GM12878 (cell line): Measurements from ENCODE around the gene KIF2A. TPM values are rescaled to one million over a fixed set of nuclear protein-coding genes. Genes with fewer than 3 reads are reported as not detected.

Experiments used
- ATAC-seq: fragments of 200-7000 bp; cut with Tn5 transposase; 3 replicates; pipeline ENCODE4 v1.9.1; 2020; ENCODE audit warnings: mild to moderate bottlenecking, moderate library complexity
- BruUV-seq: library from RNA; stranded (reverse); fragments of 400-500 nt; replicated peaks from 2 replicates; lab custom pipeline; 2021; lab: Mats Ljungman, UMichigan
- CTCF ChIA-PET: fragments of 300-600 bp; sonication (Branson Sonifier 250); formaldehyde crosslinking; extraction: SDS; loops from one replicate; lab custom pipeline; 2021; ENCODE audit warnings: inconsistent platforms; lab: Yijun Ruan, JAX
- POLR2A ChIA-PET: fragments of 350-600 bp; formaldehyde crosslinking; extraction: SDS; loops from one replicate; lab custom pipeline; 2021; ENCODE audit warnings: inconsistent platforms; lab: Charles Lee
- RAD21 ChIA-PET: fragments of 300-600 bp; sonication (Branson Sonifier 250); formaldehyde crosslinking; loops from one replicate; lab custom pipeline; 2023; ENCODE audit warnings: antibody characterized with exemption; ENCODE audit not compliant: unreplicated experiment; lab: Charles Lee
- SMC1A ChIA-PET: fragments of 300-600 bp; sonication (Branson Sonifier 250); formaldehyde crosslinking; loops from one replicate; lab custom pipeline; 2023; ENCODE audit not compliant: unreplicated experiment, uncharacterized antibody; lab: Charles Lee
- DNase-seq: peaks from one replicate; pipeline ENCODE4 v3.0.0-alpha.2; 2011; ENCODE audit warnings: low read depth, low spot score
- FAIRE-seq: peaks from 3 replicates; lab custom pipeline; 2011; peaks lifted over from hg19 to GRCh38; lab: Jason Lieb, UNC
- H2AFZ ChIP-seq: 2 replicates; pipeline ENCODE4 v1.6.0; 2011; ENCODE audit warnings: low read depth, low read length, control low read depth; ENCODE audit not compliant: control insufficient read depth
- H3K27ac ChIP-seq: 2 replicates; pipeline ENCODE4 v1.5.1; 2011; ENCODE audit warnings: control low read depth; ENCODE audit not compliant: control insufficient read depth, insufficient read depth
- H3K27me3 ChIP-seq, 2 experiments: replicated peaks in 1 of 2; 2 replicates each; pipeline versions ENCODE4 v1.6.0 to v1.6.1; 2011; ENCODE audit warnings: low read length in 1 of 2; ENCODE audit not compliant: control insufficient read depth in 2 of 2, insufficient read depth in 2 of 2
- H3K36me3 ChIP-seq, 2 experiments: 2 replicates each; pipeline ENCODE4 v1.5.1; 2011; ENCODE audit warnings: low read length in 1 of 2; ENCODE audit not compliant: control insufficient read depth in 2 of 2, insufficient read depth in 2 of 2
- H3K4me1 ChIP-seq: 2 replicates; pipeline ENCODE4 v1.6.1; 2011; ENCODE audit warnings: mild to moderate bottlenecking, low read length, moderate library complexity, mixed read lengths; ENCODE audit not compliant: control insufficient read depth, insufficient read depth
- H3K4me2 ChIP-seq: 2 replicates; pipeline ENCODE4 v1.6.0; 2011; ENCODE audit warnings: control low read depth; ENCODE audit not compliant: control insufficient read depth, insufficient read depth
- H3K4me3 ChIP-seq: fragments of 200-600 bp; sonication (generic); 2 replicates; pipeline ENCODE4 v1.5.1; 2016
- H3K79me2 ChIP-seq: 2 replicates; pipeline ENCODE4 v1.6.0; 2011; ENCODE audit warnings: low read length; ENCODE audit not compliant: control insufficient read depth, insufficient read depth
- H3K9ac ChIP-seq: 2 replicates; pipeline ENCODE4 v1.8.0; 2011; ENCODE audit warnings: low read length, control low read depth, mixed read lengths; ENCODE audit not compliant: control insufficient read depth, insufficient read depth
- H3K9me3 ChIP-seq: replicated peaks from 3 replicates; pipeline ENCODE4 v1.5.1; 2011; ENCODE audit warnings: mild to moderate bottlenecking, low read length; ENCODE audit not compliant: control insufficient read depth, insufficient read depth
- H4K20me1 ChIP-seq: 2 replicates; pipeline ENCODE4 v1.6.0; 2011; ENCODE audit not compliant: control insufficient read depth, insufficient read depth
- HDAC2 ChIP-seq: fragments of 200-600 bp; sonication (generic); IDR thresholded peaks from 2 replicates; pipeline ENCODE4 v1.6.1; 2017
- LARP7 ChIP-seq: fragments of 450-650 bp; IDR thresholded peaks from 2 replicates; pipeline ENCODE4 v1.6.1; 2017; ENCODE audit warnings: mild to moderate bottlenecking
- MYB ChIP-seq: fragments of 150-350 bp; IDR thresholded peaks from 2 replicates; pipeline ENCODE4 v1.6.1; 2014; ENCODE audit warnings: mild to moderate bottlenecking, low read depth, low read length, borderline replicate concordance
- RBBP5 ChIP-seq: fragments of 200-600 bp; sonication (generic); conservative IDR thresholded peaks from 2 replicates; pipeline ENCODE4 v1.6.1; 2016
- STAT3 ChIP-seq: IDR thresholded peaks from 2 replicates; pipeline ENCODE4 v1.6.1; 2011; ENCODE audit warnings: low read depth, low read length, improper control_type of control experiment
- WGBS: methylation state at CpG from one replicate; pipeline ENCODE4 v1.1.6; 2016; ENCODE audit warnings: low lambda C conversion rate; ENCODE audit not compliant: insufficient replicate concordance, insufficient coverage; ENCODE audit errors: missing lambda C conversion rate; 5-methylcytosine and 5-hydroxymethylcytosine counted together
- in situ Hi-C: fragments of 300-500 bp; cut with MboI; formaldehyde crosslinking; loops from 9 replicates; pipeline ENCODE4 v1.14.3; 2018; ENCODE audit warnings: mixed read lengths
- intact Hi-C: fragments of 100-400 bp; cut with micrococcal nuclease; formaldehyde crosslinking; loops from one replicate; pipeline ENCODE4 v1.14.2; 2022; ENCODE audit not compliant: unreplicated experiment
- polyA plus RNA-seq, 11 experiments: library from polyadenylated mRNA; depleted of rRNA in 4 of 11; unstranded in 6 of 11; stranded (reverse) in 5 of 11; fragments of >200 nt; fragmentation: Nextera tagmentation in 4 of 11; fragmentation: Illumina TruSeq in 1 of 11; extraction: Ambion mirVana in 4 of 11; extraction: Trizol in 1 of 11; gene quantifications; 1 replicate in 1 of 11; 2 replicates in 10 of 11; pipeline versions ENCODE4 v1.2.1 to v1.2.3, GENCODE V29; 2011 to 2016; ENCODE audit warnings: inconsistent platforms in 2 of 11, missing spikeins in 2 of 11, low read depth in 1 of 11
- total RNA-seq, 4 experiments: library from RNA; depleted of rRNA in 3 of 4; stranded (reverse); fragments of >200 nt in 3 of 4; fragmentation: Illumina TruSeq in 1 of 4; extraction: Trizol in 1 of 4; gene quantifications; 2 replicates each; pipeline versions ENCODE4 v1.2.1 to v1.2.3, GENCODE V29; 2013 to 2021
- TF ChIP-seq, protein P1 (sequence below): fragments of 450-650 bp; formaldehyde crosslinking; IDR thresholded peaks from 2 replicates; pipeline ENCODE4 v1.4.0; 2022; ENCODE audit warnings: mild to moderate bottlenecking, moderate library complexity
- TF ChIP-seq, protein P2 (sequence below): fragments of 450-650 bp; IDR thresholded peaks from 2 replicates; pipeline ENCODE4 v1.6.1; 2016; ENCODE audit warnings: mild to moderate bottlenecking

The KIF2A gene
- total and polyA plus RNA-seq, 10 of the 15 experiments (the other 5 are each of a cell fraction or from before 2014, with no cell fraction given) = 35.9 to 124 (median 80.1) TPM

GRCh38 chr5:62342476-62342837, 36.5 kb downstream of the KIF2A start:
- H3K4me3 ChIP-seq = no peak overlapping the region
- H3K36me3 ChIP-seq = peaks cover 0 to 3% of the 10 kb centered on the region in 2 experiments; a peak in 2 of 4 replicates
- ChIA-PET RAD21 (no interaction called here), SMC1A (interaction anchor here (1.1 kb wide), 1 partner anchor 118 kb away, joined by 5 read pairs; no protein-coding TSS in a partner anchor), POLR2A (no interaction called here), CTCF (no interaction called here)
- no peak overlapping the region for H2AFZ ChIP-seq
- DNase-seq = no peak
- no peak for TF ChIP-seq STAT3
- FAIRE-seq = no peak
- H3K9ac ChIP-seq = no peak overlapping the region
- 94% methylated on average over 2 of the region's 2 CpGs for WGBS
- intact Hi-C loops = no loop called here
- no peaks in the 10 kb centered on the region for H3K9me3 ChIP-seq
- no peaks in the 10 kb centered on the region for H3K27me3 ChIP-seq
- peaks cover 52% of the 10 kb centered on the region for H3K79me2 ChIP-seq
- peak overlapping the region; percentile 30; the same call in 1 of the 2 replicates for H3K27ac ChIP-seq
- BruUV-seq = no TSS peak
- H4K20me1 ChIP-seq = no peaks in the 10 kb centered on the region; the same call in 1 of the 2 replicates
- in situ Hi-C loops = no loop called here
- H3K4me2 ChIP-seq = peak overlapping the region; percentile 56; the same call in 1 of the 2 replicates
- ATAC-seq = peak; percentile 37
- H3K4me1 ChIP-seq = peaks cover 13% of the 10 kb centered on the region

- DNase-seq (no peak), ATAC-seq (no peak), FAIRE-seq (no peak)
- intact Hi-C loops (no loop called here), in situ Hi-C loops (no loop called here)
- H3K36me3 ChIP-seq = peaks cover 0 to 7% of the 10 kb centered on the region in 2 experiments; a peak in 3 of 4 replicates
- H2AFZ ChIP-seq = no peak overlapping the region
- POLR2A ChIA-PET = interaction anchor here (0.5 to 1.3 kb wide), 3 partner anchors 21 to 42 kb away, joined by 3 to 6 read pairs (median 4); no protein-coding TSS in a partner anchor
- 88% methylated on average over 1 of the region's 1 CpG for WGBS
- no peak overlapping the region for H3K4me2 ChIP-seq
- BruUV-seq = TSS peak; percentile 36
- CTCF ChIA-PET = interaction anchor here (0.7 to 3.7 kb wide), 5 partner anchors 9 to 119 kb away, joined by 3 to 21 read pairs (median 5); no protein-coding TSS in a partner anchor
- RAD21 ChIA-PET = interaction anchor here (1.0 kb wide), 1 partner anchor 119 kb away, joined by 3 read pairs; no protein-coding TSS in a partner anchor
- no peaks in the 10 kb centered on the region for H3K27me3 ChIP-seq
- H3K79me2 ChIP-seq = peaks cover 51% of the 10 kb centered on the region
- no peaks in the 10 kb centered on the region for H3K9me3 ChIP-seq
- H3K27ac ChIP-seq = no peak overlapping the region
- no peak overlapping the region for H3K4me3 ChIP-seq
- SMC1A ChIA-PET = interaction anchor here (1.0 to 2.4 kb wide), 5 partner anchors 9 to 119 kb away, joined by 3 to 11 read pairs (median 6); no protein-coding TSS in a partner anchor
- no peak for TF ChIP-seq HDAC2
- TF ChIP-seq, protein P1, sequence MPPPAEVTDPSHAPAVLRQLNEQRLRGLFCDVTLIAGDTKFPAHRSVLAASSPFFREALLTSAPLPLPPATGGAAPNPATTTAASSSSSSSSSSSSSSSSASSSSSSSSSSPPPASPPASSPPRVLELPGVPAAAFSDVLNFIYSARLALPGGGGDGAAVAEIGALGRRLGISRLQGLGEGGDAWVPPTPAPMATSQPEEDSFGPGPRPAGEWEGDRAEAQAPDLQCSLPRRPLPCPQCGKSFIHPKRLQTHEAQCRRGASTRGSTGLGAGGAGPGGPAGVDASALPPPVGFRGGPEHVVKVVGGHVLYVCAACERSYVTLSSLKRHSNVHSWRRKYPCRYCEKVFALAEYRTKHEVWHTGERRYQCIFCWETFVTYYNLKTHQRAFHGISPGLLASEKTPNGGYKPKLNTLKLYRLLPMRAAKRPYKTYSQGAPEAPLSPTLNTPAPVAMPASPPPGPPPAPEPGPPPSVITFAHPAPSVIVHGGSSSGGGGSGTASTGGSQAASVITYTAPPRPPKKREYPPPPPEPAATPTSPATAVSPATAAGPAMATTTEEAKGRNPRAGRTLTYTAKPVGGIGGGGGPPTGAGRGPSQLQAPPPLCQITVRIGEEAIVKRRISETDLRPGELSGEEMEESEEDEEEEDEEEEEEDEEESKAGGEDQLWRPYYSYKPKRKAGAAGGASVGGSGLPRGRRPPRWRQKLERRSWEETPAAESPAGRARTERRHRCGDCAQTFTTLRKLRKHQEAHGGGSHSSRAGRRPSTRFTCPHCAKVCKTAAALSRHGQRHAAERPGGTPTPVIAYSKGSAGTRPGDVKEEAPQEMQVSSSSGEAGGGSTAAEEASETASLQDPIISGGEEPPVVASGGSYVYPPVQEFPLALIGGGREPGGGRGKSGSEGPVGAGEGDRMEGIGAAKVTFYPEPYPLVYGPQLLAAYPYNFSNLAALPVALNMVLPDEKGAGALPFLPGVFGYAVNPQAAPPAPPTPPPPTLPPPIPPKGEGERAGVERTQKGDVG (CRISPR knock-in tag) = no peak
- TF ChIP-seq, protein P2, sequence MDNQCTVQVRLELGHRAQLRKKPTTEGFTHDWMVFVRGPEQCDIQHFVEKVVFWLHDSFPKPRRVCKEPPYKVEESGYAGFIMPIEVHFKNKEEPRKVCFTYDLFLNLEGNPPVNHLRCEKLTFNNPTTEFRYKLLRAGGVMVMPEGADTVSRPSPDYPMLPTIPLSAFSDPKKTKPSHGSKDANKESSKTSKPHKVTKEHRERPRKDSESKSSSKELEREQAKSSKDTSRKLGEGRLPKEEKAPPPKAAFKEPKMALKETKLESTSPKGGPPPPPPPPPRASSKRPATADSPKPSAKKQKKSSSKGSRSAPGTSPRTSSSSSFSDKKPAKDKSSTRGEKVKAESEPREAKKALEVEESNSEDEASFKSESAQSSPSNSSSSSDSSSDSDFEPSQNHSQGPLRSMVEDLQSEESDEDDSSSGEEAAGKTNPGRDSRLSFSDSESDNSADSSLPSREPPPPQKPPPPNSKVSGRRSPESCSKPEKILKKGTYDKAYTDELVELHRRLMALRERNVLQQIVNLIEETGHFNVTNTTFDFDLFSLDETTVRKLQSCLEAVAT = no peak
- TF ChIP-seq LARP7 = no peak
- TF ChIP-seq RBBP5 = no peak
- TF ChIP-seq MYB = no peak
- TF ChIP-seq, all 136 proteins: peak for 0
- Histone ChIP-seq H4K20me1 (no peaks in the 10 kb centered on the region; the same call in 1 of the 2 replicates), H3K4me1 (peaks cover 13% of the 10 kb centered on the region), H3K9ac (no peak overlapping the region)
These were observed 37.4 kb downstream of the KIF2A start for GRCh38 chr5:62343428-62343827.
